ENCODE results near the gene TSTD2.

Gene TSTD2

GRCh38 chr9:97668485-97668884, 35.3 kb upstream of the TSTD2 start:
- ChIA-PET POLR2A (ENCODE audit: low non-redundant PET) (no interaction called here), CTCF (no interaction called here)
- DNase-seq (ENCODE audit: low spot score), result no peak
- no peak overlapping the region for H3K27ac ChIP-seq
- no peak for TF ChIP-seq CTCF (conservative IDR thresholded peaks at IDR 0.05; ENCODE audit: low read depth)

- no peak overlapping the region for H3K27ac ChIP-seq
- DNase-seq (ENCODE audit: low spot score), result no peak
- CTCF ChIA-PET, result interaction anchor here (0.9 kb wide), 1 partner anchor 12 kb away, joined by 4 read pairs; no protein-coding TSS in a partner anchor
- POLR2A ChIA-PET (ENCODE audit: low non-redundant PET), result no interaction called here
- no peak for TF ChIP-seq CTCF (conservative IDR thresholded peaks at IDR 0.05; ENCODE audit: low read depth)
Observed at GRCh38 chr9:97666907-97667686, 33.9 kb upstream of the TSTD2 start.

DNA sequence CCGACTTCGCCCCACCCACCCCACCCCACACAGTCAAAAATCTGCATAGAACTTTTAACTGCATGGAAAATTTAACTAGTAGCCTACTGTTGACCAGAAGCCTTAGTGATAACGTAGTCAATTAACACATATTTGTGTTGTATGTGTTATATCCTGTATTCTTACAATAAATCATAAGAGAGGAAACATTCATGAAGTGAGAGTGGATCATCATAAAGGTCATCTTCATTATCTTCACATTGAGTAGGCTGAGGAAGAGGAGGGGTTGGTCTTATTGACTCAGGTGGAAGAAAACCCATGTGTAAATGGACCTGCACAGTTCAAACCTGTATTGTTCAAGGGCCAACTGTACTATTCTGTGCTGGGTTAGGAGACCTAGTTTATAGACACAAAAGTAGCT, 32.6 kb upstream of the TSTD2 start:
- H3K27ac ChIP-seq, result no peak overlapping the region
- POLR2A ChIA-PET (ENCODE audit: low non-redundant PET), result no interaction called here
- TF ChIP-seq CTCF (conservative IDR thresholded peaks at IDR 0.05; ENCODE audit: low read depth), result no peak
- CTCF ChIA-PET, result no interaction called here
- no peak for DNase-seq (ENCODE audit: low spot score)

- no peak overlapping the region for H3K27ac ChIP-seq
Observed at GRCh38 chr9:97660847-97661246, 27.7 kb upstream of the TSTD2 start.

GRCh38 chr9:97660340-97660739, 27.2 kb upstream of the TSTD2 start:
- no peak for DNase-seq (ENCODE audit: low spot score)
- TF ChIP-seq CTCF (conservative IDR thresholded peaks at IDR 0.05; ENCODE audit: low read depth), result no peak
- CTCF ChIA-PET, result interaction anchor here (0.5 to 1.4 kb wide), 2 partner anchors 12 to 263 kb away, joined by 3 read pairs; no protein-coding TSS in a partner anchor
- no peak overlapping the region for H3K27ac ChIP-seq
- POLR2A ChIA-PET (ENCODE audit: low non-redundant PET), result no interaction called here

More at GRCh38 chr9:97660847-97661246, 27.7 kb upstream of the TSTD2 start:
- ChIA-PET POLR2A (ENCODE audit: low non-redundant PET) (no interaction called here), CTCF (no interaction called here)
- TF ChIP-seq CTCF (conservative IDR thresholded peaks at IDR 0.05; ENCODE audit: low read depth), result no peak
- no peak for DNase-seq (ENCODE audit: low spot score)

DNA sequence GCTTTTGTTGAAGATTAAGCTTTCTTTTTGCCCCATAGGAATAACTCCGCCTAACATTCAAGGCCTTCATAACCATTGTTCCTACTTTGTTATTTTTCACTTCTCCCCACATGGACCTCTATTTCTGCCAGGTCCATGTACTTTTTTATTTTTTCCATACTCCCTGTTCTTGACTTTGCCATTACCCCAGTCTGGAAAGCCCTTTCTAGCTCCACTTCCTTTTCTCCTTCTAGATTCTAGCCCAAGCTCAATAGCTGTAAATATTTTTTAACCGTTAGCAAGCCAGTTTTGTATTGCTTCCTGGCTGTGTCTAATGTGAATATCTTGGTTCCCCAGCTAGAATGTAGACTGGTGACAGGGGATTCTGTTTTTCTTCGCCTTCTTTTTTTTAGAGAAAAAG, 26.6 kb upstream of the TSTD2 start:
- ChIA-PET POLR2A (ENCODE audit: low non-redundant PET) (no interaction called here), CTCF (interaction anchor here (1.4 kb wide), 1 partner anchor 11 kb away, joined by 3 read pairs; no protein-coding TSS in a partner anchor)
- no peak for TF ChIP-seq CTCF (conservative IDR thresholded peaks at IDR 0.05; ENCODE audit: low read depth)
- H3K27ac ChIP-seq, result no peak overlapping the region
- no peak for DNase-seq (ENCODE audit: low spot score)

Measured in RWPE1 (cell line).